Stimulated activated CD4-positive, alpha-beta T cell treated with anti-CD3 and anti-CD28 coated beads, Interleukin-2, amount 100 ng/mL, for 4 hours (primary cell): Measurements from ENCODE around the gene IL17RD.

ENCODE experiments used
- DNase-seq: peaks from one replicate; pipeline ENCODE4 v3.0.0-alpha.2; 2020; ENCODE audit warnings: low read depth

Gene IL17RD

GRCh38 chr3:57164657-57165573, at the start of gene IL17RD:
TSS of gene IL17RD (minus strand) at chr3:57165353. CDS start at chr3:57165286, 67 bp downstream.
- DNase-seq = peak; percentile 19

GRCh38 chr3:57206423-57206822, 41.3 kb upstream of the IL17RD start:
- DNase-seq = no peak

- DNase-seq = no peak
Observed at GRCh38 chr3:57199895-57200297, 34.7 kb upstream of the IL17RD start, which contains the start of gene HESX1. TSS of gene HESX1 (minus strand) at chr3:57199978. CDS start at chr3:57199918, 60 bp downstream.

GRCh38 chr3:57194641-57195040, 29.5 kb upstream of the IL17RD start:
- no peak for DNase-seq

GRCh38 chr3:57192028-57192427, 26.9 kb upstream of the IL17RD start:
- no peak for DNase-seq

- no peak for DNase-seq
Observed at GRCh38 chr3:57184526-57184925, 19.4 kb upstream of the IL17RD start.

GRCh38 chr3:57179580-57180410, 14.6 kb upstream of the IL17RD start:
- DNase-seq = no peak

GRCh38 chr3:57176045-57176444, 10.9 kb upstream of the IL17RD start:
- DNase-seq = no peak

GRCh38 chr3:57173687-57174086, 8.5 kb upstream of the IL17RD start:
- no peak for DNase-seq

GRCh38 chr3:57170946-57171345, 5.8 kb upstream of the IL17RD start:
- no peak for DNase-seq

GRCh38 chr3:57169872-57170623, 4.9 kb upstream of the IL17RD start:
- DNase-seq = peak; percentile 37

GRCh38 chr3:57169108-57169507, 4.0 kb upstream of the IL17RD start:
- no peak for DNase-seq

GRCh38 chr3:57168151-57168550, 3.0 kb upstream of the IL17RD start:
- no peak for DNase-seq

GRCh38 chr3:57166660-57167059, 1.5 kb upstream of the IL17RD start:
- DNase-seq = no peak

- DNase-seq = no peak
Observed at GRCh38 chr3:57165641-57166040, 488 bp upstream of the IL17RD start.

- peak; percentile 10 for DNase-seq
Observed at GRCh38 chr3:57164217-57164656, 916 bp downstream of the IL17RD start.

- DNase-seq = no peak
Observed at GRCh38 chr3:57163751-57164150, 1.4 kb downstream of the IL17RD start.

GRCh38 chr3:57161915-57162314, 3.2 kb downstream of the IL17RD start:
- DNase-seq = no peak

GRCh38 chr3:57160765-57161538, 4.2 kb downstream of the IL17RD start:
- DNase-seq = no peak

- DNase-seq = no peak
Observed at GRCh38 chr3:57160076-57160764, 4.9 kb downstream of the IL17RD start.
